H9 (cell line): ENCODE results near the gene BRWD1. TPM values are rescaled to one million over a fixed set of nuclear protein-coding genes. Genes with fewer than 3 reads are reported as not detected.

Source experiments
- DNase-seq: peaks from one replicate; pipeline ENCODE4 v3.0.0-alpha.2; 2017
- H2AFZ ChIP-seq: one replicate; pipeline ENCODE4 v1.6.1; 2013; ENCODE audit warnings: mild to moderate bottlenecking, low read length, control low read depth, moderate library complexity
- H2AK5ac ChIP-seq: 2 replicates; pipeline ENCODE4 v1.6.1; 2013; ENCODE audit warnings: low read length, control low read depth, mixed read lengths; ENCODE audit not compliant: insufficient read length
- H2BK120ac ChIP-seq: one replicate; pipeline ENCODE4 v1.6.1; 2013; ENCODE audit warnings: low read depth, mild to moderate bottlenecking, low read length, control low read depth, inconsistent platforms; ENCODE audit not compliant: poor library complexity, severe bottlenecking
- H2BK12ac ChIP-seq: 2 replicates; pipeline ENCODE4 v1.6.1; 2013; ENCODE audit warnings: low read length, control low read depth, mixed read lengths, low read depth; ENCODE audit not compliant: insufficient read length
- H2BK15ac ChIP-seq: 2 replicates; pipeline ENCODE4 v1.6.1; 2013; ENCODE audit warnings: low read depth, low read length, control low read depth
- H2BK20ac ChIP-seq: one replicate; pipeline ENCODE4 v1.6.1; 2013; ENCODE audit warnings: low read depth, mild to moderate bottlenecking, low read length, control low read depth, inconsistent platforms; ENCODE audit not compliant: poor library complexity, severe bottlenecking
- H2BK5ac ChIP-seq: 2 replicates; pipeline ENCODE4 v1.6.1; 2013; ENCODE audit warnings: low read length, control low read depth, mixed read lengths; ENCODE audit not compliant: insufficient read length
- H3K14ac ChIP-seq: 2 replicates; pipeline ENCODE4 v1.6.1; 2013; ENCODE audit warnings: low read length, control low read depth; ENCODE audit not compliant: insufficient read depth
- H3K18ac ChIP-seq: 2 replicates; pipeline ENCODE4 v1.6.1; 2013; ENCODE audit warnings: low read depth, mild to moderate bottlenecking, mixed read lengths, low read length, control low read depth; ENCODE audit not compliant: insufficient read length
- H3K23ac ChIP-seq: 2 replicates; pipeline ENCODE4 v1.6.1; 2013; ENCODE audit warnings: low read length, control low read depth, mixed read lengths, low read depth; ENCODE audit not compliant: insufficient read length
- H3K23me2 ChIP-seq: 2 replicates; pipeline ENCODE4 v1.6.1; 2013; ENCODE audit warnings: low read depth, mild to moderate bottlenecking, mixed read lengths, low read length, control low read depth; ENCODE audit not compliant: insufficient read length, poor library complexity, severe bottlenecking
- H3K27ac ChIP-seq: 2 replicates; pipeline ENCODE4 v1.5.1; 2013; ENCODE audit warnings: low read length, control low read depth, mixed read lengths, low read depth; ENCODE audit not compliant: insufficient read length
- H3K27me3 ChIP-seq: 2 replicates; pipeline ENCODE4 v1.6.1; 2013; ENCODE audit warnings: low read length, control low read depth, inconsistent platforms; ENCODE audit not compliant: insufficient read depth
- H3K4ac ChIP-seq: 2 replicates; pipeline ENCODE4 v1.6.1; 2013; ENCODE audit warnings: low read depth, mild to moderate bottlenecking, control low read depth, inconsistent platforms, low read length, moderate library complexity
- H3K4me1 ChIP-seq: 2 replicates; pipeline ENCODE4 v1.6.1; 2013; ENCODE audit warnings: low read length, control low read depth, inconsistent platforms; ENCODE audit not compliant: insufficient read depth
- H3K4me2 ChIP-seq: 2 replicates; pipeline ENCODE4 v1.6.1; 2013; ENCODE audit warnings: low read length, control low read depth, mixed read lengths; ENCODE audit not compliant: insufficient read length, insufficient read depth
- H3K56ac ChIP-seq: 2 replicates; pipeline ENCODE4 v1.6.1; 2013; ENCODE audit warnings: low read depth, mild to moderate bottlenecking, mixed read lengths, low read length, control low read depth; ENCODE audit not compliant: insufficient read length
- H3K79me1 ChIP-seq: 2 replicates; pipeline ENCODE4 v1.6.1; 2013; ENCODE audit warnings: low read depth, mild to moderate bottlenecking, moderate library complexity, low read length, control low read depth, inconsistent platforms; ENCODE audit not compliant: insufficient read depth, poor library complexity, severe bottlenecking
- H3K79me2 ChIP-seq: 2 replicates; pipeline ENCODE4 v1.6.1; 2013; ENCODE audit warnings: low read length, control low read depth, inconsistent platforms; ENCODE audit not compliant: insufficient read depth
- H3K9ac ChIP-seq: 2 replicates; pipeline ENCODE4 v1.6.1; 2013; ENCODE audit warnings: low read length, control low read depth, mixed read lengths; ENCODE audit not compliant: insufficient read length; ENCODE audit errors: extremely low read depth
- H3K9me3 ChIP-seq: one replicate; pipeline ENCODE4 v1.6.1; 2013; ENCODE audit warnings: low read depth, low read length, inconsistent platforms; ENCODE audit not compliant: control insufficient read depth
- H3T11ph ChIP-seq: one replicate; pipeline ENCODE4 v1.6.1; 2013; ENCODE audit warnings: mild to moderate bottlenecking, low read length, control low read depth, inconsistent platforms
- H4K20me1 ChIP-seq: one replicate; pipeline ENCODE4 v1.6.1; 2013; ENCODE audit not compliant: control insufficient read depth, insufficient read length, insufficient read depth
- H4K5ac ChIP-seq: 2 replicates; pipeline ENCODE4 v1.6.1; 2013; ENCODE audit warnings: low read depth, mild to moderate bottlenecking, mixed read lengths, low read length, control low read depth; ENCODE audit not compliant: insufficient read length
- H4K8ac ChIP-seq: replicated peaks from 2 replicates; pipeline ENCODE4 v1.6.1; 2013; ENCODE audit warnings: low read length, control low read depth, mixed read lengths, low read depth; ENCODE audit not compliant: insufficient read length
- H4K91ac ChIP-seq: 2 replicates; pipeline ENCODE4 v1.6.1; 2013; ENCODE audit warnings: low read depth, mild to moderate bottlenecking, moderate library complexity, mixed read lengths, low read length, control low read depth; ENCODE audit not compliant: insufficient read length
- H3K27ac Mint-ChIP-seq, 3 experiments: 2 replicates in 2 of 3; 3 replicates in 1 of 3; pipeline ENCODE4 v1.8.0; 2020 to 2021; ENCODE audit warnings: mixed read lengths in 3 of 3, mild to moderate bottlenecking in 1 of 3, moderate library complexity in 1 of 3
- H3K27me3 Mint-ChIP-seq: 2 replicates; pipeline ENCODE4 v1.8.0; 2021; ENCODE audit warnings: low read depth, mild to moderate bottlenecking, moderate library complexity, mixed read lengths
- H3K36me3 Mint-ChIP-seq, 3 experiments: 2 replicates in 2 of 3; 3 replicates in 1 of 3; pipeline ENCODE4 v1.8.0; 2020 to 2021; ENCODE audit warnings: low read depth in 3 of 3, mixed read lengths in 3 of 3; ENCODE audit not compliant: insufficient read depth in 1 of 3
- H3K4me1 Mint-ChIP-seq, 2 experiments: 2 replicates each; pipeline ENCODE4 v1.8.0; 2020; ENCODE audit warnings: mixed read lengths in 2 of 2
- H3K4me3 Mint-ChIP-seq, 2 experiments: 2 replicates in 1 of 2; 3 replicates in 1 of 2; pipeline ENCODE4 v1.8.0; 2020 to 2021; ENCODE audit warnings: mild to moderate bottlenecking in 2 of 2, mixed read lengths in 2 of 2, moderate library complexity in 1 of 2
- H3K9me3 Mint-ChIP-seq, 2 experiments: 2 replicates in 1 of 2; 3 replicates in 1 of 2; pipeline ENCODE4 v1.8.0; 2020; ENCODE audit warnings: mild to moderate bottlenecking in 2 of 2, mixed read lengths in 2 of 2, moderate library complexity in 1 of 2
- CTCF ChIP-seq: fragments of 200-600 bp; sonication (generic); conservative IDR thresholded peaks from 3 replicates; pipeline ENCODE4 v1.8.0; 2021; ENCODE audit warnings: antibody characterized with exemption, mild to moderate bottlenecking
- WGBS: extraction: QIAGEN DNeasy Blood & Tissue Kit; methylation state at CpG from one replicate; pipeline ENCODE4 v1.1.7; 2013; ENCODE audit warnings: missing lambda C conversion rate, low lambda C conversion rate, mixed read lengths; ENCODE audit not compliant: insufficient read length; ENCODE audit errors: extremely low coverage; 5-methylcytosine and 5-hydroxymethylcytosine counted together
- total RNA-seq: library from RNA; stranded (reverse); gene quantifications from 2 replicates; pipeline ENCODE4 v1.2.1, GENCODE V29; 2021

The BRWD1 gene
- total RNA-seq, 1 experiment from 2014 or later: 48.4 TPM

DNA sequence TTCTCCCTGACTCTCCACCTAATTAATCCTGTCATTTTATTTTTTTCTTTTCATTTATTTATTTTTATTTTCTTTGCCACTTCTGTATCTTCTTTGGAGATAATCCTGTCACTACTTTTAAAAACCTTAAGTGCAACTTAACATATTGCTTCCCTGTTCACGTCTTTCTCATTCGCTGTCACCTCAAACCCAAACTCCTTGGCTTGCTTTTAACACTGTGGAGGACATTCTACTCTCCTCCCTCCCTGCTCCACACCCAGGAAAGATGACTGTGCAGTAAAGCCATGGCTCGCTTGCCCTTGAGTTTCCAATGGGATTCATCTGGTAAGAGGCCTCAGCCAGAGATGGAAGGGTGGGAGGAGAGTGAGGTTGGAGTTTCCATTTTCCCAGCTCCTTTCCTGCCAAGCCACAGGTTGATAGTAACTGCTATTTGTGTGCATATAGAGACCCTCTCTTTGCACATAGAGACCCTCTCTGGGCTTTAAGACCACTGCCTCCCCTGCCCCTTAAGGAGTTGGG is 6.4 kb upstream of the BRWD1 start:
- DNase-seq: no peak
- Mint-ChIP-seq H3K4me3 (no peak overlapping the region), H3K27me3 (peaks cover 2% of the 10 kb centered on the region; the same call in 1 of the 2 replicates), H3K4me1 (peaks cover 2% of the 10 kb centered on the region in 2 experiments; a peak in 2 of 4 replicates), H3K27ac (no peak overlapping the region), H3K36me3 (no peaks in the 10 kb centered on the region), H3K9me3 (no peaks in the 10 kb centered on the region)
- Histone ChIP-seq H2BK12ac (no peak overlapping the region), H2BK120ac (no peak overlapping the region), H3T11ph (no peak overlapping the region), H3K14ac (no peak overlapping the region), H2AFZ (no peak overlapping the region), H2AK5ac (no peak overlapping the region), H3K27ac (no peak overlapping the region), H3K56ac (no peak overlapping the region), H2BK15ac (no peak overlapping the region), H2BK5ac (no peak overlapping the region), H4K5ac (no peak overlapping the region), H4K8ac (no peak overlapping the region), H3K9me3 (no peaks in the 10 kb centered on the region), H2BK20ac (no peak overlapping the region), H3K23me2 (no peaks in the 10 kb centered on the region), H4K20me1 (no peaks in the 10 kb centered on the region), H3K23ac (no peak overlapping the region), H3K4ac (no peak overlapping the region), H4K91ac (no peak overlapping the region), H3K4me2 (no peak overlapping the region), H3K4me1 (no peaks in the 10 kb centered on the region), H3K79me1 (no peaks in the 10 kb centered on the region), H3K18ac (no peak overlapping the region), H3K79me2 (no peaks in the 10 kb centered on the region), H3K9ac (no peak overlapping the region), H3K27me3 (no peaks in the 10 kb centered on the region)
- no CpG with 5 or more reads among the region's 3 CpGs for WGBS
- TF ChIP-seq CTCF: no peak
